Lower leg skin (tissue), 4 donors: Measurements from ENCODE around the gene YY1. TPM values are rescaled to one million over a fixed set of nuclear protein-coding genes. Genes with fewer than 3 reads are reported as not detected.
"Not testable (repeated sequence)": the region's sequence is repeated elsewhere in the genome, so short reads cannot be mapped to it uniquely, and the experiment has no call there.

Experiments used
- DNase-seq, 2 donors: peaks; one replicate each; pipeline ENCODE4 v3.0.0-alpha.2; 2019; ENCODE audit warnings: low spot score in 2 of 2
- H3K4me3 ChIP-seq: fragments of 200-600 bp; sonication (generic); 2 replicates; pipeline ENCODE4 v1.5.1; 2017; ENCODE audit warnings: mild to moderate bottlenecking, low read depth; ENCODE audit not compliant: poor library complexity, severe bottlenecking
- CTCF ChIP-seq, 3 donors: fragments of 450-650 bp; IDR thresholded peaks; one replicate each; pipeline ENCODE4 v1.5.1; 2016; ENCODE audit warnings: antibody characterized with exemption in 3 of 3, mild to moderate bottlenecking in 3 of 3, moderate library complexity in 2 of 3
- POLR2A ChIP-seq, 2 donors: fragments of 450-650 bp; IDR thresholded peaks; one replicate each; pipeline ENCODE4 v1.6.1; 2016 to 2017; ENCODE audit warnings: antibody characterized with exemption in 2 of 2, mild to moderate bottlenecking in 1 of 2, moderate library complexity in 1 of 2
- WGBS, 2 donors: methylation state at CpG; one replicate each; pipeline ENCODE4 v1.1.5; 2018; 5-methylcytosine and 5-hydroxymethylcytosine counted together
- intact Hi-C: fragments of 100-400 bp; cut with DNase I; formaldehyde crosslinking; loops from one replicate; pipeline ENCODE4 v1.15.0; 2023; ENCODE audit warnings: low total_unique reads
- total RNA-seq, 4 donors: library from RNA; depleted of rRNA; stranded (reverse); fragments of >200 nt; gene quantifications; one replicate each; pipeline ENCODE4 v1.1.0, GENCODE V29; 2016

Gene YY1
- total RNA-seq, 4 donors from 2014 or later: 46.7 to 61.5 (median 52.4) TPM

DNA sequence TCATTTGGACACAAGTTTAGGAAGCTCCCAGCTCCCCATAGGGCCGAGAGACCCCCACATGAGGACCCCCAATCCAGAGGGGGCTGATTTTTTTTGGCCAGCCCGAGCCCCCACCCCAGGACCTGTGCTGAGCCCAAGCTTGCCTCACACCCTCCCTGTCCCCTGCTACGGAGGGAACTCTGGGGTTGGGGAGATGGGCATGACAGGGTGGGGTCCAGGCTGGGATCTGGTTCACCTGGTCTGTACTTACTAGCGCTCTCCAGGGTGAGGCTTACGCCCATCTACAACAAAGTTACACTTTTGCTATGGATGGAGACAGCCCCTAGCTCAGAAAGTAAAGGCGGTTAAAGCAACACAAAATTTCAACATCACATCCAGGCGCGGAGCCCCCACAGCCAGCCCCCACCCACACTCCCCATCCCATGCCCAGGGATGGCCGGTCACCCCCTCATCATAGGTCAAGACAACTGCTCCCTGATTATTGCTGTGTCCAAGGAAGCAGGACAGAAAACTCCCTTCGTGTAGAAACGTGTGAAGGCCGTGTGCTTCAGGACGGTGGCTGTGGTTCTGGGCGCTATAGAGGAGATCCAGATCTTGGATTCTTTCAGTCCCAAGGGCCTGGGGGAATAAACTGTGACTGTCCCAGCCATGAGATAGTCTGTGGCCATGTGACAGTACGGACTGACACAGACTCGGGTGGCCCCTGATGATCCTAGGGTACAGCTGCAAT, 56.6 kb downstream of the YY1 start:
- intact Hi-C loops: no loop called here
- peak in 1 of 2 donors; percentile 81 for DNase-seq
- H3K4me3 ChIP-seq: no peak overlapping the region
- WGBS, 2 donors: 90 to 93% methylated on average over 16 of the region's 16 CpGs
- TF ChIP-seq POLR2A (IDR thresholded peaks at IDR 0.05) (no peak), CTCF (IDR thresholded peaks at IDR 0.05) (no peak)

DNA sequence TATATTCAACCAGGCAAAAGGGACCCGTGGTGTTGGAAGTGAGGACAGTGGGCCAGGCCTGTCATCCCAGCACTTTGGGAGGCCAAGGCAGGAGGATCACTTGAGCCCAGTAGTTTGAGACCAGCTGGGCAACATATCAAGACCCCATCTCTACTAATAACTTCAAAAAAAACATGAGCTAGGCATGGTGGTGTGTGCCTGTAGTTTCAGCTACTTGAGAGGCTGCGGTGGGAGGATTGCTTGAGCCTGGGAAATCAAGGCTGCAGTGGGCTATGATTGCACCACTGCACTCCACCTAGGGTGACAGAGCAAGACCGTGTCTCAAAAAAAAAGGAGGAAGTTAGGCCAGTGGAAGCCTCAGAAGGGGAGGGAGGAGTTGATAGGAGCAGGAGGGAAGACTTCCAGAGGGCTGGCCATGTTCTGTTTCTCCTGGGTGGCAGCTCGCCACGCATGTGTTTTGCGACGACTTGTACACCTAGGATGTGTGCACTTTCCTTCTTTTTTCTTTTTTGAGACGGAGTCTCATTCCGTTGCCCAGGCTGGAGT, 57.2 kb downstream of the YY1 start:
- whole genome bisulfite sequencing, 2 donors: 85 to 88% methylated on average over 9 of the region's 9 CpGs

DNA sequence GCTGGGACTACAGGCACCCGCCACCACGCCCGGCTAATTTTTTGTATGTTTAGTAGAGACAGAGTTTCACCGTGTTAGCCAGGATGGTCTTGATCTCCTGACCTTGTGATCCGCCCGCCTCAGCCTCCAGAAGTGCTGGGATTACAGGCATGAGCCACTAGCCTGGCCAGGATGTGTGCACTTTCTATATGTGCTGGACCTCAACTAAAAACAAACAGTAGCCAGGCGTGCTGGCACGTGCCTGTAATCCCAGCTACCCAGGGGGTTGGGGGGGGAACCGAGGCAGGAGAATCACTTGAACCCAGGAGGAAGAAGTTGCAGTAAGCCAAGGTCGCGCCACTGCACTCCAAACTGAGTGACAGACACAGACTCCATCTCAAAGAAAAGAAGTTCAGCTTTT, 57.8 kb downstream of the YY1 start:
- peak in 1 of 2 donors; percentile 64 for DNase-seq
- H3K4me3 ChIP-seq, intact Hi-C loops: not testable (repeated sequence)
- 82 to 83% methylated on average over 11 of the region's 11 CpGs for WGBS, 2 donors

More for the DNA sequence above, 57.2 kb downstream of the YY1 start:
- intact Hi-C loops: no loop called here
- no peak overlapping the region for H3K4me3 ChIP-seq
- DNase-seq: peak in 1 of 2 donors; percentile 74
- TF ChIP-seq CTCF (IDR thresholded peaks at IDR 0.05) (no peak), POLR2A (IDR thresholded peaks at IDR 0.05) (no peak)

GRCh38 chr14:100297320-100298300, 58.7 kb downstream of the YY1 start:
- WGBS, 2 donors: 47 to 56% methylated on average over 30 of the region's 30 CpGs
- peak; percentile 78 to 94 for DNase-seq
- TF ChIP-seq CTCF (IDR thresholded peaks at IDR 0.05) (no peak), POLR2A (IDR thresholded peaks at IDR 0.05) (no peak)
- H3K4me3 ChIP-seq: no peak overlapping the region
- intact Hi-C loops: no loop called here

DNA sequence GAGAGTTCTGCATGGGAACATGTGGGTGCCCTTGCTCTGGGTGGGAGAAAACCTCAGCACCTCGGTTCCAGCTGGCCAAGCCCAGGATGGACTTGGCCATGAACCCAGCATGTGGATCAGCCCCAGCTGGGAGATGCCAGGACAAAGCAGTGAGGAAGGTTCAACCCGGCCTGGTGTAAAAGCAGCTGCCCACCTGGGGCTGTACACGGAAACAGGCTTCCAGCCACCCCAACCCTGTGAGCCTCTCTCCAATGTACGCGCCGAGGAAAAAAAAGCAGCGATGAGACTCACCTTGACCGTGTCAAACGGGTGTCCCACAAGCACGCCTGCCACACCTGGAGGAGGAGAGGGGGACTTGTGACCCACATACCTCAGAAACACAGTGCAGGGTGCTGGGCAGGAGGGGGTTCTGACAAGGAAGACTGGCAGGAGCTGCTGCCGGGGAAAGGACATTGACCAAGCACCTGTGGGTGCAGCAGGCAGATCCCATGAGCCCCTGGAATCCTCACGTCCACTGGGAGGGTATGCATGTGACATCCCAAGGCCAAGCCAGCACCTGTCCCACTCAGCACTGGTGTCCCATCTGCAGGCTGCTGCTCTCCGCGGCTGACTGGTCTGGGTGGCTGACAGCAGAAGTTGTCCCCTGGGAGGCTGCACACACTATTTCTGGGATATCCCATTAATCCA, 59.8 kb downstream of the YY1 start:
- TF ChIP-seq CTCF (IDR thresholded peaks at IDR 0.05) (no peak), POLR2A (IDR thresholded peaks at IDR 0.05) (no peak)
- intact Hi-C loops: no loop called here
- no peak overlapping the region for H3K4me3 ChIP-seq
- 87 to 88% methylated on average over 14 of the region's 14 CpGs for WGBS, 2 donors
- DNase-seq: peak in 1 of 2 donors; percentile 78
